GM19035 (cell line): Measurements from ENCODE around the gene KRI1.
"Not testable (repeated sequence)": the region's sequence is repeated elsewhere in the genome, so short reads cannot be mapped to it uniquely, and the experiment has no call there.

ENCODE experiments used
- ATAC-seq: cut with Tn5 transposase; IDR thresholded peaks from one replicate; pipeline ENCODE4 v1.9.1; 2021; ENCODE audit not compliant: unreplicated experiment

Gene KRI1

GRCh38 chr19:10550336-10550735 lies 15.5 kb downstream of the KRI1 start:
- ATAC-seq, result no peak

DNA sequence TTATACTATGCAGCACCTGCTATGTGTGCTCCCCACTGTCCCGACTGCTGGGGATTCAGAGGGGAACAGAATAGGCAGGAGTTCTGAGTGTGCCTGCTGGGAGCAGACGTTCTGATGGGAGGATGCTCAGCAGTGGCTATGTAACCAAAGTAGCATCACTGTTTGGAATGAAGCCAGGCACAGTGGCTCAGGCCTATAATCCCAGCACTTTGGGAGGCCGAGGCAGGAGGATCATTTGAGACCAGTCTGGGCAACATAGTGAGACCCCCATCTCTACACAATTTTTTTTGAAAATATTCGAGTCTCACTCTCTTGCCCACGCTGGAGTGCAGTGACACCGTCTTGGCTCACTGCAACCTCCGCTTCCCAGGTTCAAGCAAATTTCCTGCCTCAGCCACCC lies 16.1 kb downstream of the KRI1 start:
- ATAC-seq, result no peak

- ATAC-seq, result no peak
Observed at GRCh38 chr19:10548746-10549276, 17.0 kb downstream of the KRI1 start.

GRCh38 chr19:10546817-10547216 lies 19.0 kb downstream of the KRI1 start:
- ATAC-seq, result no peak

DNA sequence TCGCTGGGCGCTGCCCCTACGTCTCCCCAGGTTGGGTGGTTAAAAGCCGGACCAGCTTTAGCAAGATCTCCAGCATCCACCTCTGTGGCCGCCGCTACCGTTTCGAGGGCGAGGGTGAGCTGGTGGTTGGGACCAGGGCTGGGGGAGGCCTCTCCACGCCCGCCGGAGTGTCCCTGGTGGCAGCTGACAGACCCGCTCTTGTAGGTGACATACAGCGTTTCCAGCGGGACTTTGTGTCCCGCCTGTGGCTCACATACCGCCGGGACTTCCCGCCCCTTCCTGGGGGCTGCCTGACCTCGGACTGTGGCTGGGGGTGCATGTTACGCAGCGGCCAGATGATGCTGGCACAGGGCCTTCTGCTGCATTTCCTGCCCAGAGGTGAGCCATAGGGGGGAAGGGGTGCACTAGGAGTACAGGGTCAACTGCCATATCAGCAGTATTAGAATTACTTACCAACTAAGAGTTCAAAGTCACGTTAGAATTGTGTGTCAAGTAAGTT lies 21.0 kb downstream of the KRI1 start:
- ATAC-seq, result no peak

DNA sequence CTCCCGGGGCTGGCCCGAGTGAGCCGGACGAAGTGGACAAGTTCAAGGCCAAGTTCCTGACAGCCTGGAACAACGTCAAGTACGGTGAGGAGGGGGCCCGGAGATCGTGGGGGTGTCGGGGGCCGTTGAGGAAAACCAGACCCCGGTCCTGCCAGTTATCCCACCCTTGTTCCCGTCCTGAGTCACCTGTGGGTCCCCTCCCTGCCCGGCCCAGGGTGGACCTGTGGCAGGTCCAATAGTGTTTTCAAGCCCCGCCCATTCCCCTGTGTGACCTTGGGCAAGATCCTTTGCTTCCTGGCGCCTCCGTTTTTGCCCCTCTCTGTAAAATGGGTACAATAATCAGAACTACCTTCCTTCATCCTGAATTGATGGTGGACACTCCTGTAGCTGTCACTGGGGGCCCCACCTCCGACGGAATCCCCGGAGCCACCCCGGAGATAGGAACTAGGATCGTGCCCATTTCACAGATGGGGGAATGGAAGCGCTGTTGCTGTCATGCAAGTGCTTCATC lies 21.5 kb downstream of the KRI1 start:
- ATAC-seq, result peak; percentile 24

DNA sequence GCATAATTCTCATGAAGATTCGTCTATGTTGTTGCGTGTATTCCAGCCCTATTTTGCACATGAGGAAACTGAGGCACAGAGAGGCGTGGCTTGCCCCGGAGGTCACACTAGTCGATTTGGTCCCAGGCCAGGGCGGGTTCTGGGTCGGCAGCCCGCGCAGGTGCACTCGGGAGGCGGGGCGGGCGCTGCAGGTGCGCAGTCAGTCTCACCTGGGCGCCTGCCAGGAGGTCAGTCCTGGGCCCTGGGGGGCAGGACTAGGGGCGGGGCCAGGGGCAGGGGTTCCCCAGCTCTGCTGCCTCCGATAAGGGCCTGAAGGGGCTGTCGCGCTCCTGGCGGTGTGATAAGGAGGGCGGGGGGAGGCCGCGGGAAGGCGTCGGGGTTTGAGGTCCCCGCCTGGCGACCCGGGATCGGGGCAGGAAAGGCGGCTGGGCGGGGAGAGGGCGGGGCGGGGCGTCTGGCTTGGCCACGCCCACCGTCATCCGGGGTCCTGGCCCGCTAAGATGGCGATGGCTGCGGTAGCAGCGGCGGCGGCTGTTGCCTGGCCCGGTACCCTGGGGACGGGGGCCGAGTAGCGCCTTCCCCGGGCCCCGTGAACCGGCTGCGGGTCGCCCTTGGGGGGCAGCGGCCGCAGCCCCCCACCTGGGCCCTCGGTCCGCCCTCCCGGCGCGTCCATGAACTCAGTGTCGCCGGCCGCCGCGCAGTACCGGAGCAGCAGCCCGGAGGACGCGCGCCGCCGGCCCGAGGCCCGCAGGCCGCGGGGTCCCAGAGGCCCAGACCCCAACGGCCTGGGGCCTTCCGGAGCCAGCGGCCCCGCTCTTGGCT lies 22.2 kb downstream of the KRI1 start, which contains the start of gene ATG4D:
TSS of gene ATG4D (plus strand) at position 485 of the 822 bp plus-strand sequence. CDS start at position 672, 187 bp downstream.
- peak; percentile 72 for ATAC-seq

DNA sequence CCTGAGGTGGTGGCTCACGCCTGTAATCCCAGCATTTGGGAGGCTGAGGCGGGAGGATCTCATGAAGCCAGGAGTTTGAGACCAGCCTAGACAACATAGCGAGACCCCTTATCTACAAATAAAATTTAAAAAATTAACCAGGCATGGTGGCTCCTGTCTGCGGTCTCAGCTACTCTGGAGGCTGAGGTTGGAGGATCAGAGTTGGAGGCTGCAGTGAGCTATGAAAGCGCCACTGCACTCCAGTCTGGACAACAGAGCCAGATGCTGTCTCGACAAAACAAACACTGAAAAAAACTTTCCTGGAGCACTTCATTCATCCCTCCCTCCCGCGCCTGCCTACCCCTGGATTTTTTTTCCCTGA lies 22.8 kb downstream of the KRI1 start:
- ATAC-seq, result no peak

GRCh38 chr19:10539016-10539415 lies 26.8 kb downstream of the KRI1 start:
- not testable (repeated sequence) for ATAC-seq

GRCh38 chr19:10538204-10538983 lies 27.4 kb downstream of the KRI1 start:
- no peak for ATAC-seq

DNA sequence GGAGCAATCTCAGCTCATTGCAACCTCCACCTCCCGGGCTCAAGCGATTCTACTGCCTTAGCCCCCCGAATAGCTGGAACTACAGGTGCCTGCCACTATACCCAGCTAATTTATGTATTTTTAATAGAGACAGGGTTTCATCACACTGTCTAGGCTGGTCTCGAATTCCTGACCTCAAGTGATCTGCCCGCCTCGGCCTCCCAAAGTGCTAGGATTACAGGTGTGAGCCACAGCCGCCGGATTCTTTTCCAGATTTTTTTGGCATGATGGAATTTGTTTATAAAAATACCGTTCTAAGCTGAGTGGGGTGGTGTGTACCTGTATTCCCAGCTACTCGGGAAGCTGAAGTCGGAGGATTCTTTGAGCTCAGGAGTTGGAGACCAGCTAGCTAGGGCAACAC lies 28.1 kb downstream of the KRI1 start:
- no peak for ATAC-seq

DNA sequence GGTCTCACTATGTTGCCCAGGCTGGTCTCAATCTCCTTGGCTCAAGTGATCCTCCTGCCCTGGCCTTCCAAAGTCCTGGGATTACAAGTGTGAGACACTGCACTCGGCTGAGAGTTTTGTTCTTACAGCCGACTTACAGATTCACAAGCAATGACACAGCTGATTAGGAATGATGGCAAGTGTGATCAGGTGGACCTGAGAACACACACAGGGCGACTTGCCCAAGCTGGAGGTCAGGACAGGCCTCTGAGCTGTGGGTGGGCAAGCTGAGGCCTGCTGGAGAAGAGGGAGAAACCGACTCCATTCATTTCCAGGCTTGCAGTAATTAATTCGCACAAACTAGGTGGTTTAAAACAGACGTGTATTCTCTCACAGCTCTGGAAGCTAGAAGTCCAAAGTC lies 30.2 kb downstream of the KRI1 start:
- no peak for ATAC-seq

GRCh38 chr19:10533646-10534386 lies 32.0 kb downstream of the KRI1 start:
- ATAC-seq, result no peak

DNA sequence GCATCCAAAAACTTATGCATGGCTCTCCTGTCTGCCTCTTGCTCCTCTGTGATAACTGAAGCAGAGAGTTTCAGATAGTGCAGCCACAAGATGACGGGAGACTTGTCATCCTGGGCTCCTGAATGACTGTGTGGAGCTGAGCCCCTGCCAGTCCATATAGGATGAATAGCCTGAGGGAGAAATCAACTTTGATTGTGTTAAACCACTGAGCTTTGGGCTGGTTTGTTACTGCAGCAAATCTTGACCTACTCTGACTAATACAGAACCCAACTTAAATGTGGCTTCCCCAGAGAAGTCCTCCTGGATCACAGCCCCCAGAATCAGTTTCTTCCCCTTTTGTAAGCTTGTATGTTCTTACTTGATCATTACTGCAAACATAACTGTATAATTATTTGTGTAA lies 33.4 kb downstream of the KRI1 start:
- no peak for ATAC-seq

GRCh38 chr19:10526887-10527286 lies 38.9 kb downstream of the KRI1 start:
- ATAC-seq, result not testable (repeated sequence)

GRCh38 chr19:10525636-10526035 lies 40.2 kb downstream of the KRI1 start:
- no peak for ATAC-seq

- no peak for ATAC-seq
Observed at GRCh38 chr19:10523135-10523636, 42.6 kb downstream of the KRI1 start.

DNA sequence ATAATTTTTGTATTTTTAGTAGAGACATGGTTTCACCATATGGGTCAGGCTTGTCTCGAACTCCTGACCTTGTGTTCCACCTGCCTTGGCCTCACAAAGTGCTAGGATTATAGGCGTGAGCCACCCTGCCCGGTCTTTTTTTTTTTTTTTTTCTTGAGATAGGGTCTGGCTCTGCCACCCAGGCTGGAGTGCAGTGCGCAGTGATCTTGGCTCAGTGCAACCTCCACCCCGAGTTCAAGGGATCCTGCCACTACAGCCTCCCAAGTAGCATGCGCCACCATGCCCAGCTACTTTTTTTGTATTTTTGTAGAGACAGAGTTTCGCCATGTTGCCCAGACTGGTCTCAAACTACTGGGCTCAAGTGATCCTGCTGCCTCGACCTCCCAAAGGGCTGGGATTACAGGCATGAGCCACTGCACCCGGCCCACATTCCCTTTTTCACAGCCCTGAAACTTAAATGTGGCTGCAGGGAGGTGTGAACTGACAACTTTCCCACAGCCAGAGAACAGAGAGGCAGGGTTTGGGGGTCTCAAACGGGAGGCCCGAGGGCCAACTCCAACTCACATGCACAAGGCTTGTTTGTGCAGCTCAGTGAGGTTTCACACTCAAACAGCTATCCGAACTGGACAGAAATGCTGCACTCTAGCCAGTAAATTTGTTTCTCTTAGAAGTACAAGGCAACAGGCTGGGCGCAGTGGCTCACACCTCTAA lies 44.2 kb downstream of the KRI1 start:
- ATAC-seq, result no peak

- no peak for ATAC-seq
Observed at GRCh38 chr19:10520652-10521318, 45.0 kb downstream of the KRI1 start.
